Liver (tissue), 3 donors: Measurements from ENCODE around the gene PXYLP1.

Experiments used
- GABPA ChIP-seq, 2 donors: IDR thresholded peaks in 1 of 2; conservative IDR thresholded peaks in 1 of 2; 2 replicates each; pipeline ENCODE4 v1.6.1; 2016; ENCODE audit warnings: antibody characterized with exemption in 2 of 2, mild to moderate bottlenecking in 1 of 2, moderate library complexity in 1 of 2
- HNF4G ChIP-seq: IDR thresholded peaks from 2 replicates; pipeline ENCODE4 v1.6.1; 2016; ENCODE audit warnings: antibody characterized with exemption
- RAD21 ChIP-seq, 2 donors: IDR thresholded peaks; 2 replicates each; pipeline ENCODE4 v1.6.1; 2016; ENCODE audit warnings: antibody characterized with exemption in 2 of 2, mild to moderate bottlenecking in 2 of 2
- RXRA ChIP-seq, 2 donors: IDR thresholded peaks; 2 replicates each; pipeline ENCODE4 v1.6.1; 2017 to 2018; ENCODE audit warnings: antibody characterized with exemption in 2 of 2, mild to moderate bottlenecking in 1 of 2
- SP1 ChIP-seq: IDR thresholded peaks from 2 replicates; pipeline ENCODE4 v1.6.1; 2018; ENCODE audit warnings: antibody characterized with exemption, mild to moderate bottlenecking
- TAF1 ChIP-seq: conservative IDR thresholded peaks from 2 replicates; pipeline ENCODE4 v1.6.1; 2016; ENCODE audit warnings: antibody characterized with exemption, mild to moderate bottlenecking
- YY1 ChIP-seq: IDR thresholded peaks from 2 replicates; pipeline ENCODE4 v1.6.1; 2016; ENCODE audit warnings: antibody characterized with exemption, mild to moderate bottlenecking
- TF ChIP-seq, protein P1 (sequence below): fragments of 150-350 bp; IDR thresholded peaks from 2 replicates; pipeline ENCODE4 v1.5.1; 2017; ENCODE audit warnings: improper control_type of control experiment, low read depth, low read length; ENCODE audit not compliant: missing input control
- TF ChIP-seq, protein P2 (sequence below): IDR thresholded peaks from 2 replicates; pipeline ENCODE4 v1.6.1; 2016; ENCODE audit warnings: antibody characterized with exemption
- TF ChIP-seq, protein P3 (sequence below): IDR thresholded peaks from 2 replicates; pipeline ENCODE4 v1.6.1; 2016; ENCODE audit warnings: antibody characterized with exemption, mild to moderate bottlenecking
- donor health status: healthy.
- donor health status: healthy.

DNA sequence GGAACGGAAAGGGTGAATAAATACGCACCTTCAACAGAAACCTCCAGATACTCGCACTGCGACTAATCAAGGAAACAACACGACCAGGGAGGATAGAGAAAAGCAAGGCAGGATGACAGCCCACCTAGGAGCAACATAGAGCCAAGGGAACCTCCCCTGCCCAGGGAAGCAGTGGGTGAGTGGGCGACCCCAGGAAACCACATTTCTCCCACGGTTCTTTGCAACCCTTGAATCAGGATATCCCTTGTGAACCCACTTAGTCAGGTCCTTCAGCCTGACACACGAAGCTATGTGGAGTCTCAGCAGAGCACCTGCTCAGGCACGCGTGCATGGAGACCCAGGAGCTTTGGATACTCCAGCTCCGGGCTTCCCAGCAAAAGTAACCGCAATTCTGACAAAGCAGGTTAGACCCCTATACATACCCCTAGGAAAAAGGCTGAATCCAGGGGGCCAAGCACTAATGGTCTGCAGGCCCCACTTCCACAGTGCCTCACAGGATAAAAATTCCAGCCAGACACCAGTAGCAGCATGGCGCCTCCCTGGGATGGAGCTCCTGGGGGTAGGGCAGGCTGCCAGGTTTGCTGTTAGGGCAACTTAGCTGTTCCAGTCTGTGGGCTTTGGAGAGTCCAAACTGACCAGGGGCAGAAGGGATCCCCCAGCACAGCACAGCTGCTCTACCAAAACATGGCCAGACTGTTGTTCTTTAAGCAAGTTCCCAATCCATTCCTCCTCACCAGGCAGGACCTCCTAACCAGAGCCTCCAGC is 38.4 kb upstream of the PXYLP1 start:
- TF ChIP-seq HNF4G = no peak
- TF ChIP-seq, protein P1, sequence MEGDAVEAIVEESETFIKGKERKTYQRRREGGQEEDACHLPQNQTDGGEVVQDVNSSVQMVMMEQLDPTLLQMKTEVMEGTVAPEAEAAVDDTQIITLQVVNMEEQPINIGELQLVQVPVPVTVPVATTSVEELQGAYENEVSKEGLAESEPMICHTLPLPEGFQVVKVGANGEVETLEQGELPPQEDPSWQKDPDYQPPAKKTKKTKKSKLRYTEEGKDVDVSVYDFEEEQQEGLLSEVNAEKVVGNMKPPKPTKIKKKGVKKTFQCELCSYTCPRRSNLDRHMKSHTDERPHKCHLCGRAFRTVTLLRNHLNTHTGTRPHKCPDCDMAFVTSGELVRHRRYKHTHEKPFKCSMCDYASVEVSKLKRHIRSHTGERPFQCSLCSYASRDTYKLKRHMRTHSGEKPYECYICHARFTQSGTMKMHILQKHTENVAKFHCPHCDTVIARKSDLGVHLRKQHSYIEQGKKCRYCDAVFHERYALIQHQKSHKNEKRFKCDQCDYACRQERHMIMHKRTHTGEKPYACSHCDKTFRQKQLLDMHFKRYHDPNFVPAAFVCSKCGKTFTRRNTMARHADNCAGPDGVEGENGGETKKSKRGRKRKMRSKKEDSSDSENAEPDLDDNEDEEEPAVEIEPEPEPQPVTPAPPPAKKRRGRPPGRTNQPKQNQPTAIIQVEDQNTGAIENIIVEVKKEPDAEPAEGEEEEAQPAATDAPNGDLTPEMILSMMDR = no peak
- TF ChIP-seq RXRA (IDR thresholded peaks at IDR 0.05) = no peak
- TF ChIP-seq GABPA (IDR thresholded peaks at IDR 0.05 in 1 of 2, conservative IDR thresholded peaks at IDR 0.05 in 1 of 2) = no peak
- TF ChIP-seq, protein P2, sequence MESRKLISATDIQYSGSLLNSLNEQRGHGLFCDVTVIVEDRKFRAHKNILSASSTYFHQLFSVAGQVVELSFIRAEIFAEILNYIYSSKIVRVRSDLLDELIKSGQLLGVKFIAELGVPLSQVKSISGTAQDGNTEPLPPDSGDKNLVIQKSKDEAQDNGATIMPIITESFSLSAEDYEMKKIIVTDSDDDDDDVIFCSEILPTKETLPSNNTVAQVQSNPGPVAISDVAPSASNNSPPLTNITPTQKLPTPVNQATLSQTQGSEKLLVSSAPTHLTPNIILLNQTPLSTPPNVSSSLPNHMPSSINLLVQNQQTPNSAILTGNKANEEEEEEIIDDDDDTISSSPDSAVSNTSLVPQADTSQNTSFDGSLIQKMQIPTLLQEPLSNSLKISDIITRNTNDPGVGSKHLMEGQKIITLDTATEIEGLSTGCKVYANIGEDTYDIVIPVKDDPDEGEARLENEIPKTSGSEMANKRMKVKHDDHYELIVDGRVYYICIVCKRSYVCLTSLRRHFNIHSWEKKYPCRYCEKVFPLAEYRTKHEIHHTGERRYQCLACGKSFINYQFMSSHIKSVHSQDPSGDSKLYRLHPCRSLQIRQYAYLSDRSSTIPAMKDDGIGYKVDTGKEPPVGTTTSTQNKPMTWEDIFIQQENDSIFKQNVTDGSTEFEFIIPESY = no peak
- TF ChIP-seq RAD21 (IDR thresholded peaks at IDR 0.05) = no peak
- TF ChIP-seq SP1 = no peak
- TF ChIP-seq, protein P3, sequence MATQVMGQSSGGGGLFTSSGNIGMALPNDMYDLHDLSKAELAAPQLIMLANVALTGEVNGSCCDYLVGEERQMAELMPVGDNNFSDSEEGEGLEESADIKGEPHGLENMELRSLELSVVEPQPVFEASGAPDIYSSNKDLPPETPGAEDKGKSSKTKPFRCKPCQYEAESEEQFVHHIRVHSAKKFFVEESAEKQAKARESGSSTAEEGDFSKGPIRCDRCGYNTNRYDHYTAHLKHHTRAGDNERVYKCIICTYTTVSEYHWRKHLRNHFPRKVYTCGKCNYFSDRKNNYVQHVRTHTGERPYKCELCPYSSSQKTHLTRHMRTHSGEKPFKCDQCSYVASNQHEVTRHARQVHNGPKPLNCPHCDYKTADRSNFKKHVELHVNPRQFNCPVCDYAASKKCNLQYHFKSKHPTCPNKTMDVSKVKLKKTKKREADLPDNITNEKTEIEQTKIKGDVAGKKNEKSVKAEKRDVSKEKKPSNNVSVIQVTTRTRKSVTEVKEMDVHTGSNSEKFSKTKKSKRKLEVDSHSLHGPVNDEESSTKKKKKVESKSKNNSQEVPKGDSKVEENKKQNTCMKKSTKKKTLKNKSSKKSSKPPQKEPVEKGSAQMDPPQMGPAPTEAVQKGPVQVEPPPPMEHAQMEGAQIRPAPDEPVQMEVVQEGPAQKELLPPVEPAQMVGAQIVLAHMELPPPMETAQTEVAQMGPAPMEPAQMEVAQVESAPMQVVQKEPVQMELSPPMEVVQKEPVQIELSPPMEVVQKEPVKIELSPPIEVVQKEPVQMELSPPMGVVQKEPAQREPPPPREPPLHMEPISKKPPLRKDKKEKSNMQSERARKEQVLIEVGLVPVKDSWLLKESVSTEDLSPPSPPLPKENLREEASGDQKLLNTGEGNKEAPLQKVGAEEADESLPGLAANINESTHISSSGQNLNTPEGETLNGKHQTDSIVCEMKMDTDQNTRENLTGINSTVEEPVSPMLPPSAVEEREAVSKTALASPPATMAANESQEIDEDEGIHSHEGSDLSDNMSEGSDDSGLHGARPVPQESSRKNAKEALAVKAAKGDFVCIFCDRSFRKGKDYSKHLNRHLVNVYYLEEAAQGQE = no peak
- no peak for TF ChIP-seq TAF1
- TF ChIP-seq YY1 = no peak
